OCI-LY7 (cell line): ENCODE data around the gene CCDC89. TPM values are rescaled to one million over a fixed set of nuclear protein-coding genes. Genes with fewer than 3 reads are reported as not detected.

Source experiments
- BruUV-seq: library from RNA; stranded (reverse); fragments of 400-500 nt; replicated peaks from 2 replicates; lab custom pipeline; 2021; lab: Mats Ljungman, UMichigan
- CTCF ChIA-PET: fragments of 300-600 bp; sonication (Branson Sonifier 250); formaldehyde crosslinking; loops from one replicate; lab custom pipeline; 2022; ENCODE audit warnings: antibody characterized with exemption; ENCODE audit not compliant: unreplicated experiment; lab: Charles Lee
- POLR2A ChIA-PET: fragments of 300-600 bp; sonication (Branson Sonifier 250); formaldehyde crosslinking; loops from one replicate; lab custom pipeline; 2022; ENCODE audit warnings: antibody characterized with exemption; lab: Charles Lee
- DNase-seq: peaks from one replicate; pipeline ENCODE4 v3.0.0-alpha.2; 2015; ENCODE audit warnings: low spot score
- H2AFZ ChIP-seq: fragments of 200-600 bp; sonication (generic), shearing (Covaris generic); 2 replicates; pipeline ENCODE4 v1.6.1; 2014; ENCODE audit warnings: mild to moderate bottlenecking, antibody characterized with exemption, low read length, moderate library complexity
- H3K27ac ChIP-seq: fragments of 200-600 bp; sonication (generic); 2 replicates; pipeline ENCODE4 v1.5.1; 2014; ENCODE audit warnings: mixed run types, low read depth, mild to moderate bottlenecking, moderate library complexity, low read length, inconsistent platforms; ENCODE audit not compliant: poor library complexity, severe bottlenecking
- H3K36me3 ChIP-seq: fragments of 200-600 bp; sonication (generic); 2 replicates; pipeline ENCODE4 v1.6.1; 2014; ENCODE audit warnings: mild to moderate bottlenecking, antibody characterized with exemption, low read length, moderate library complexity, mixed read lengths; ENCODE audit not compliant: insufficient read depth
- H3K4me1 ChIP-seq: fragments of 200-600 bp; sonication (generic); 2 replicates; pipeline ENCODE4 v1.5.1; 2014; ENCODE audit warnings: mild to moderate bottlenecking, low read length; ENCODE audit not compliant: insufficient read depth, poor library complexity, severe bottlenecking
- H3K4me2 ChIP-seq: fragments of 200-600 bp; sonication (generic); 2 replicates; pipeline ENCODE4 v1.6.1; 2014; ENCODE audit warnings: mild to moderate bottlenecking, low read length
- H3K4me3 ChIP-seq: fragments of 200-600 bp; sonication (generic); 2 replicates; pipeline ENCODE4 v1.5.1; 2014; ENCODE audit warnings: mild to moderate bottlenecking, low read depth, low read length; ENCODE audit not compliant: poor library complexity, severe bottlenecking
- H3K79me2 ChIP-seq: fragments of 200-600 bp; sonication (generic); 2 replicates; pipeline ENCODE4 v1.6.1; 2016; ENCODE audit warnings: low read depth, mild to moderate bottlenecking, low read length, moderate library complexity, mixed read lengths; ENCODE audit not compliant: insufficient read depth
- H3K9me2 ChIP-seq: fragments of 200-600 bp; sonication (generic); 2 replicates; pipeline ENCODE4 v1.6.1; 2016; ENCODE audit warnings: mild to moderate bottlenecking, low read length, mixed read lengths; ENCODE audit not compliant: insufficient read depth
- H3K9me3 ChIP-seq: fragments of 200-600 bp; sonication (generic); 2 replicates; pipeline ENCODE4 v1.6.1; 2014; ENCODE audit warnings: mild to moderate bottlenecking, mixed run types, low read length, mixed read lengths
- H4K20me1 ChIP-seq: fragments of 200-600 bp; sonication (generic); 2 replicates; pipeline ENCODE4 v1.6.1; 2014; ENCODE audit warnings: mild to moderate bottlenecking, antibody characterized with exemption, low read length, moderate library complexity, mixed read lengths; ENCODE audit not compliant: insufficient read depth
- EZH2phosphoT487 ChIP-seq: fragments of 200-600 bp; sonication (generic); IDR thresholded peaks from 2 replicates; pipeline ENCODE4 v1.6.1; 2018; ENCODE audit warnings: low read depth, borderline replicate concordance, mild to moderate bottlenecking, mixed run types, antibody characterized with exemption, low read length, moderate library complexity, mixed read lengths
- intact Hi-C: fragments of 100-400 bp; cut with micrococcal nuclease; formaldehyde crosslinking; loops from one replicate; pipeline ENCODE4 v1.10.0; 2022; ENCODE audit not compliant: unreplicated experiment
- total RNA-seq, 2 experiments: library from RNA; depleted of rRNA in 1 of 2; stranded (reverse); fragments of >200 nt in 1 of 2; shearing (Covaris generic) in 1 of 2; gene quantifications; 2 replicates each; pipeline ENCODE4 v1.2.3, GENCODE V29; 2014 to 2022
- TF ChIP-seq, protein P1 (sequence below): fragments of 200-600 bp; sonication (generic); conservative IDR thresholded peaks from 2 replicates; pipeline ENCODE4 v1.5.1; 2014; ENCODE audit warnings: mild to moderate bottlenecking, antibody characterized with exemption, low read length, moderate library complexity, mixed read lengths

CCDC89 gene
- total RNA-seq, 2 experiments from 2014 or later = 0.23 TPM; not detected in 1

DNA sequence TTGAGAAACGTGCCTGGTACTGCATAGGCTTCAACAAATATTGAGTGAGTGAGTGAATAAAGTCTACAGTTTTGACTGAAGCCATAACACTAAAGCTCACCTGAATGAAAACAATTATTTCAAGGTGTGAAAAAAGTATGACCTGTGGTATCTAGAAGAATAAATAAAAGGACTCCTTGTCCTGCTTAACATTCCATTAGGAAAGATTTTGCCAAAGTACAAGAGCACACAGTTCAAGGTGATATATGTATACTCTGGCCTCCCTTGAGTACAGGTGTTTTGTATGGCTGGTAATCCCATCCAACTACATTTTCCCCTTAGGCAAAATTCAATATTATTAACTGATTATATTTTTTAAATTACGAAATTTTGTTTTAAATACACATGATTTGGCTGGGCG lies 19.3 kb downstream of the CCDC89 start:
- Histone ChIP-seq H3K4me1 (peaks cover 9% of the 10 kb centered on the region), H3K9me3 (no peaks in the 10 kb centered on the region), H3K36me3 (peaks cover 22% of the 10 kb centered on the region), H3K27ac (no peak overlapping the region), H3K4me2 (no peak overlapping the region), H4K20me1 (peaks cover 20% of the 10 kb centered on the region), H3K79me2 (peaks cover 31% of the 10 kb centered on the region), H2AFZ (peak overlapping the region; percentile 96; the same call in 1 of the 2 replicates), H3K4me3 (no peak overlapping the region), H3K9me2 (no peaks in the 10 kb centered on the region)
- intact Hi-C loops = no loop called here
- ChIA-PET POLR2A (interaction anchor here (0.5 to 1.2 kb wide), 2 partner anchors 18 to 578 kb away, joined by 3 to 5 read pairs; no protein-coding TSS in a partner anchor), CTCF (no interaction called here)
- no peak for TF ChIP-seq EZH2phosphoT487
- no TSS peak for BruUV-seq
- no peak for DNase-seq

DNA sequence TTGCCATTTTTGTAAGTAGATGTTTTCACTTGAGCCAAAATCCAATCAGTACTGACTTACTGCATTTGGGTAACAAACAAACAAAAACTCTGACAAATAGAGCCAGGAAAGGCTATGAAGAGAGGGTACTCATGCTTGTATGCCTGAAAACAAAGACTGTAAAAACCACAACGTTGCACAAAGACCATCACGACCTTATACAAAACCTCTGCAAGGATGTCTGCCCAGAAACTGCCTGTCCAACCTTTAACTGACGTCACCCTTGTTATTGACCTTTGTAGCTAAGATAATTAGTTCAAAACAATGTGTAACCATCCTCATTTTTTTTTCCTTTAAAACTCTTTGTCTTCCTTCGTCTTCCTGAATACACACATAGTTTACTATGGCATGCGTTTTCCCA lies 20.3 kb downstream of the CCDC89 start:
- Histone ChIP-seq H4K20me1 (peaks cover 29% of the 10 kb centered on the region), H2AFZ (peak overlapping the region; percentile 96), H3K9me3 (no peaks in the 10 kb centered on the region), H3K9me2 (no peaks in the 10 kb centered on the region), H3K27ac (no peak overlapping the region), H3K4me3 (peak overlapping the region; percentile 93), H3K79me2 (peaks cover 41% of the 10 kb centered on the region), H3K36me3 (peaks cover 32% of the 10 kb centered on the region), H3K4me1 (peaks cover 17% of the 10 kb centered on the region), H3K4me2 (peak overlapping the region; percentile 89)
- DNase-seq = no peak
- intact Hi-C loops = loop anchor here (2.0 kb wide), 3 partner anchors 37 to 637 kb away; partner anchors contain the start of genes EED, HIKESHI and TMEM126B
- TF ChIP-seq, protein P1, sequence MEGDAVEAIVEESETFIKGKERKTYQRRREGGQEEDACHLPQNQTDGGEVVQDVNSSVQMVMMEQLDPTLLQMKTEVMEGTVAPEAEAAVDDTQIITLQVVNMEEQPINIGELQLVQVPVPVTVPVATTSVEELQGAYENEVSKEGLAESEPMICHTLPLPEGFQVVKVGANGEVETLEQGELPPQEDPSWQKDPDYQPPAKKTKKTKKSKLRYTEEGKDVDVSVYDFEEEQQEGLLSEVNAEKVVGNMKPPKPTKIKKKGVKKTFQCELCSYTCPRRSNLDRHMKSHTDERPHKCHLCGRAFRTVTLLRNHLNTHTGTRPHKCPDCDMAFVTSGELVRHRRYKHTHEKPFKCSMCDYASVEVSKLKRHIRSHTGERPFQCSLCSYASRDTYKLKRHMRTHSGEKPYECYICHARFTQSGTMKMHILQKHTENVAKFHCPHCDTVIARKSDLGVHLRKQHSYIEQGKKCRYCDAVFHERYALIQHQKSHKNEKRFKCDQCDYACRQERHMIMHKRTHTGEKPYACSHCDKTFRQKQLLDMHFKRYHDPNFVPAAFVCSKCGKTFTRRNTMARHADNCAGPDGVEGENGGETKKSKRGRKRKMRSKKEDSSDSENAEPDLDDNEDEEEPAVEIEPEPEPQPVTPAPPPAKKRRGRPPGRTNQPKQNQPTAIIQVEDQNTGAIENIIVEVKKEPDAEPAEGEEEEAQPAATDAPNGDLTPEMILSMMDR = no peak
- ChIA-PET POLR2A (interaction anchor here (0.5 to 1.2 kb wide), 2 partner anchors 18 to 1110 kb away, joined by 3 read pairs; no protein-coding TSS in a partner anchor), CTCF (no interaction called here)
- BruUV-seq = no TSS peak

DNA sequence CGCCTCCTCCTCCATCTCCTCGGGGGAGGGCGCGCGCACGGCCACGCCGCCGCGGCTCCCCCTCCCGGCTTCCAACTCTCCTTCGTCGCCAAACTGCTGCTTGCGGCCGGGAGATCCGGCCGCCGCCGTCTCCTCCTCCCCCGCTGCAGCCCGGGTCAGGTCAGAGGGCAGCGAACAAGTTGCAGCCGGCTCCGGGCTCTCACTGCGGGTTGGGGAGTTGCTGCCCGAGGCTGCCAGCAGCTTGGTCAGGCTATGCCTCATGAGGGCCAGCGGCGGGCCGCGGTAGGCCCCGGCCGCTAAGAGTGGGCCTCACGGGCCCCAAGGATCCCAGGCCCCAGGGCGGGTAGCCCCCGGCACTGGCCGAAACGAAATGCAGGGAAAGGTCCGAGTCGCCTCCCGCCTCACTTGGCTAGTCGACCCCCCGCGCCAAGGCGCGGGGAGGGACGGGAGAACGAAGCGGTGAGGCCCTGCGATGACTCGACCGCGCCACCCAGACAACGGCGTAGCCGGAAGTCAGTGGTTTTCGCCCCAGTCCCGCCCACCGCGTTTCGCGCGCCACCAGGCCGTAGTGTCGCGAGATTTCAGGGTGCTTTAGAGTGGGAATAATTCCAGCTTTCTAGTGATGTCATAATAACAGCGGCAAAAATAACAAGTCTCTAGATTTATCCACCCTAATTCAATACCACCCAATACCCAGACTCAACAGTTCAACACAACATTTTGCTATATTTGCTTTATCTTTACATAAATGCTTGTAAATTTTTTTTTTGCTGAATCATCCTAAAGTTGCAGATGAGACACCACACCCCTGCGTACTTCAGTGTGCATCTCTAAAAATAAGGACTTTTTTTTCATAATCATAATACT lies 21.1 kb downstream of the CCDC89 start, which contains the start of gene CREBZF:
Gene CREBZF (minus strand): TSS at position 515 of the 867 bp plus-strand sequence. CDS start 254 bp downstream, at position 261.
- intact Hi-C loops = loop anchor here (2.0 to 5.0 kb wide), 4 partner anchors 36 to 638 kb away; partner anchors contain the start of genes EED, HIKESHI, PICALM and TMEM126B
- no TSS peak for BruUV-seq

More for the DNA sequence above, 21.1 kb downstream of the CCDC89 start, which contains the start of gene CREBZF:
- Histone ChIP-seq H3K4me1 (peaks cover 26% of the 10 kb centered on the region), H3K27ac (peak within 1 kb of the TSS; percentile 86), H3K79me2 (peaks cover 50% of the 10 kb centered on the region), H2AFZ (peak within 1 kb of the TSS; percentile 96), H3K9me3 (no peaks in the 10 kb centered on the region), H3K36me3 (peaks cover 41% of the 10 kb centered on the region), H3K4me3 (peak within 1 kb of the TSS; percentile 93), H3K4me2 (peak within 1 kb of the TSS; percentile 89), H4K20me1 (peaks cover 38% of the 10 kb centered on the region), H3K9me2 (no peaks in the 10 kb centered on the region)
- peak; percentile 96 for DNase-seq
- CTCF ChIA-PET = no interaction called here
- POLR2A ChIA-PET = interaction anchor here (0.6 to 2.5 kb wide), 7 partner anchors 9 to 548 kb away, joined by 3 to 12 read pairs (median 3); partner anchors contain the start of gene TMEM126A
- no peak for TF ChIP-seq EZH2phosphoT487
- TF ChIP-seq, protein P1 = no peak
